ENCODE measurements around the gene GGT1.
A peak's percentile ranks its signal among the peaks of the same experiment; 100 is the strongest.
"Not testable (repeated sequence)": the region's sequence is repeated elsewhere in the genome, so short reads cannot be mapped to it uniquely, and the experiment has no call there.

GGT1 gene

DNA sequence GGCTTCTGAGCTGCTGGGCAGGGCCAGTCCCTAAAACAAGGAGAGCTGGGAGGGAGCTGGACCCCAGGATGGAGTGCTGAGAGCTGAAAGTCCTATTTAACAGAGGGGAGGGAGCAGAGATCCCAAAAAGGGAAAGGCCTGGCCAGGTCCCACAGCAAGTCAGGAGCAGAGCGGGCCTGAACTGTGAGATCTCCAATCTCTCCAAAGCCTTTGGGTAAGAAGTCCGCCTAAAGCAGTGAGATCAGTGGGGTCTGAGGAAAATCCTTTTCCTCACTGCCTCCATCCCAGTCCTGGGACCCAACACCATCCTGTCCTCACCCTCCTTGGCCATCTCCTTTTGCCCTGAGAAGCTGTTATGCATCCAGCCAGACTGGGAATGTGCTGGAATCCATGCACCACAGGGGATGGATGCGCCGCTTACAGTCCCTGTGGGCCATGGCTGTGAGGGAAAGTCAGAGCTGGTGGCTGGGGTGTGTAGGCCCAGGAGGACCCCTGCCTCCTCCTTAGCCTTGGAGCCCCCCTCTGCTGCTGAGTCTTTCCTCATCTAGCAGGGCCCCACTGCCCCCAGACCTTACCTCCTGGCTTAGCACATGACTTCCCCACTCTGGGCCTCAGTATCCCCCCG lies 18.7 kb upstream of the GGT1 start:
- no peak for DNase-seq

DNA sequence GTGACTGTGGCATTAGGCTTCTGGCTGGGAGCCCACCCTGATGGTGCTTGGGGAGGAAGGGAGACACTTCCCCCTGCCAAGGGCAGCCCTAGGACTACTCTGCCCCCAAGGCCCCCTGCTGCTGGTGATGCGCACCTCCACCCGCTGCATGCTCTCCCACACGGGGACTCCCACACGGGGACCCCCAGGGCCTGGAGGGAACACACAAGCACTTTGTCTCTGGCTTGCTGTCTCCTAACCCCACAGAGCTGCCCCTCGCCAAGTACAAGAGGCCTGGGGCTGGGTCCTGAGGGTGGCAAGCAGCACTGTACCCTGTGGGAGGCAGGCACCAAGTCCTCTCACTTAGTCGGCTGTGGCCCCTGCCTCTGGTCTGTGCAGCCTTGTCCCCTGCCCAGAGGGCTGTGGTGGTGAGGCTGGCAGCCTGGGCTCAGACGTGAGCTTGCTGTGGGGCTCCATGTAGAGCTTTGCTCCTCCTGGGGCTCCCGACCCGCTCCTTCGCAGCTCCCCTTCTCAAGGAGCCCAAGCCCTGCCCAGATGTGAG lies 18.1 kb upstream of the GGT1 start:
- DNase-seq: no peak

DNA sequence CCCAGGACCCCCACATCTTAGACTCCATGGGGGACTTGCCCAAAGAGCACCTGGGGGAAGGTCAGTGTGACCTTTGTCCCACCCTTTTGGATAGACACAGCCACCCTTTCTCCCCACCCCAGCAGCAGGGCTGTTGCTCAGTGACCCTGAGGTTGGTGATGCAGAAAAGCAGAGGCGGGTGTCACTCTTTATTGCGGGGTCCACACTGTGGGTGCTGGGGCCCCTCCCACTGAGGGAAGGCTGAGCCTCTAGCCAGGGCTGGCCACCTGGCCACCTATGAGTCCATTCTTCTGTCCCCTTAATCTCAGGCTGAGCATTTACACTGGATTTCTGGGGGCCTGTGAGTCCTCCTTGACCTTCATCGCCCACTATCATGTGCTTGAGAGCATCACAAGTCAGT lies 17.5 kb upstream of the GGT1 start:
- DNase-seq: no peak

DNA sequence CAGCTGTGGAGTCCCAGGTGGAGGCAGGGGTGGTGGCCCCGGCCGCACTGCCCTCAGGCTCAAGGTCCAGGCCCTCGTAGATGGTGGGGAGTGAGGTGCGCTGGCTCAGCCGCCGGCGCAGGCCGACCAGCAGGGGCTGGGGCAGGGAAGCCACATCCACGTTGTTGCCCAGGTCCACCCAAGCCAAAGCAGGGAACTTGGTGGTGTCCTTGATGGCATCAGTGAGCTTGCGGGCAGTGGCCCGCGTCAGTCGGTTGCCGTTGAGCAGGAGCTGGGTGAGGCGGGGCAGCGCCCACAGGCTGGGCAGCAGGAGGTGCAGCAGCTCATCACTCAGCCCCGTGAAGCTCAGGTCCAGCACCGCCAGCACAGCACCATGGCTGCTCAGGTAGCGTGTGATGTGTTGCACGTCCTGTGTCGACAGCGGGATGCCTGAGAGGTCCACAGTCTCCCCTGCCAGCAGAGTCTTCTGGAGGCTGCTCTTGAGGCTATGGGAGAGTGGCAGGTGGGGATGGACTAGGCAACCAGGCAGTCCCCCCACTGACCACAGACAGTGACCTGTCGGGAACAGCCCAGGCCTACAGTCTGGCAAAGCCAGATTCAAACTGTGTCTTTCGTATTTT lies 17.0 kb upstream of the GGT1 start:
- DNase-seq: no peak

DNA sequence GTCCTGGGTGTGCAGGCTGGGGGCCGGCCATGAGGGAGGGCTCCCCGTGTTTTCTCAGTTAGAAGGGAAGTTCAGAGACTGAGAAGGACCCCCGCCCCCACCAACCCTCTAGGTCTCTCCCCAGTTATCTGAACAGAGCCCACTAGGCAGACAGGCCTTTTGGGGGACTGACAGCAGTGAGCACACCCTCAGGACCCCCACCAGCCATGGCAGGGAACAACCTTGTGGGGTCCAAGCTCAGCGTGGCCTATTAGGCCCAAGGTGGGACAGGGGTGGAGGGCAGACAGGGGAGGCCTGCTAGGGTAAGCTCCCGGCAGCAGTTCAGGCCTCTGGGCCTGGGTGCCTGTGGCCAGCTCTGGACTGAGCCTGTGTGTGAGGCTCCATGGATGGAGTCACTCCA lies 15.7 kb upstream of the GGT1 start:
- DNase-seq: no peak

DNA sequence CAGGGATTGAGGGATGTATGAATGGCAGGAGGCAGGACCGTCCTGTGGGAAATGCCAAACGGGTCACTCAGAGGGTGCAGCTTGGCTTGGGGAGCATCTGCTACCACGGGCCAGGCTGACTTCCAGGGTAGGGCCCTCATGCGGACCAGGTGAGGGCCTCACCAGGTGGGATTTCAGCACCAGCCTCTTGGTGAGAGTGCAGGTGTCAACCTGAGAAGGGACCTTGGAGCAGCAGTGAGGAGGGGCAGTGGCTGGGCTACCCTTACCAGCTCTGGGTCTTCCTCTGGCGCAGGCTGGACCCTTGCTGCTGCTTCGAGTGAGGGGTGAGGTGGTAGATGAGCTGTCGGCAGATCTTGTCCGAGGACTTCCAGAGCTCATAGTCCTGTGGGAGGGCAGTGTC lies 15.0 kb upstream of the GGT1 start:
- no peak for DNase-seq

DNA sequence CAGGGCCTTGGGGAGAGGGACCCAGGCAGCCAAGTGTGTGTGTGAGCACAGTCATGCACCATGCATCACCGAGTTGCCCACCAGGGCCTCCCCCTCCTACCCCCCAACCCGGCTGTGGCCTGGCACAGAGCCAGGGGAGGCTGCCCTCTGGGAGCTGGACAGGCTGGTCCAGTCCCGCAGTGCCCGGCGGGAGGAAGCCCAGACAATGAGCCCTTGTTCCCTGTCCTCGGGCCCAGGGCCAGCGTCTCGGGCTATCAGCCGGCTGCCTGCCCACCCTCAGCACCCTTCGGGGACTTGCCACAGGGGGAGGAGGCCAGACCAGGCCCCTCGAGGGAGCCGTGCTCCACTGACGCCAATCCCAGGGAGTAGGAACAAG lies 14.6 kb upstream of the GGT1 start:
- DNase-seq: no peak

DNA sequence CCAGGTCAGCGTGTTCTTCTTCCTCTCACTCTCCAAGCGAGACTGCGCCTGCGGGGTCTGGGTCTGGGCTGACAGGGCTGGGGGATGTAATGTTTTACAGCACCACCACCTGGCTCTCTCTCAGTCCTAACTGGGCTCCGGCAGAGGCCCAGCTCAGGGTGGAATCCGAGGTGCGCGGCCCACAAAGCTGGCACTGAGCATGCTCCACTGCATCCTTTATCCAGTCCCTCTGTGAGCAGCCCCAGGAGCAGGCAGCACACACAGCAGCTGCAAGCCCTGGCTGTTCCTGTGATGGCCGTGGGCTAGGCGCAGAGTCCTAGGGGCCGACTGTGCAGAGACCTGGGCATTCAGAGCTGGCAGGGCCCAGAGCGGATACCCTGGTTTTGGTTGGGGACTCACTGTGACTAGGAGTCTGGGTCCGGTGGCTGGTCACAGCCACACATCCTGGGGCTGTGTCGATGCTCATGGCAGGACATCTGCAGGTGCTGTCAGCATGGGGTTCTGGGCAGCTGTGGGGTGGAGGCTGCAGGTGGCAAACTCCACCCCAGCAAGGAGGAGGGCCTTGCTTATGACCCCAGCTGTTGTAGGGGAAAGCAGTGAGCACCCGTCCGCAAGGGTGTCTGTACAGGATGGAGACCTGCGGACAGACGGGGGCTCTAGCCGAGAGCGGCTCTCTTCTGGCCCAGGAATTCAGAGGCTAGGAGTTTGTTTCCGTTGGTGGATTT lies 14.1 kb upstream of the GGT1 start:
- DNase-seq: no peak

DNA sequence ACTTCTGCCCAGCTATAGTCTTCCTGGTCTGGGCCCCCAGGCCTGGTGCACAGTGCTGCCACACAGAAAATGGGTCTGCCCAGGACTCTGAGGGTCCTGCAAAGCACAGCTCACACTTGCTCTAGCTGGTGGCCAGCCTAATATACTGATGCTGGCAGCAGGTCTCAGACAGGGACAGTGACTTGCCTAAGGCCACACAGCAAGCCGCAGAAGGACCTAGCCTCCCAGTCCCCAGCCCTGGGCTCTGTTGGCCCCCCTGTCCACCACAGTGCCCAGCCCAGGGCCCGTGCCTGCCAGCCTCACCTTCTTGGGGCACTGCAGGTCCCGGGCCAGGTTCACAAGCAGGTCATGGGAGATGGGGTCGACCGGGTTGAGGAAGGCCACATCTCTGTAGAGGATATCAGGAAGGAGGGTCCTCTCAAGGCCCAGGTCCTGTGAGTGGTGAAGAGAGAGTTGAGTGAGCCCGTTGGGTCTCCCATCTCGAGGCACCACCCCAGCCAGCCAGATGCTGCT lies 13.4 kb upstream of the GGT1 start:
- DNase-seq: no peak

DNA sequence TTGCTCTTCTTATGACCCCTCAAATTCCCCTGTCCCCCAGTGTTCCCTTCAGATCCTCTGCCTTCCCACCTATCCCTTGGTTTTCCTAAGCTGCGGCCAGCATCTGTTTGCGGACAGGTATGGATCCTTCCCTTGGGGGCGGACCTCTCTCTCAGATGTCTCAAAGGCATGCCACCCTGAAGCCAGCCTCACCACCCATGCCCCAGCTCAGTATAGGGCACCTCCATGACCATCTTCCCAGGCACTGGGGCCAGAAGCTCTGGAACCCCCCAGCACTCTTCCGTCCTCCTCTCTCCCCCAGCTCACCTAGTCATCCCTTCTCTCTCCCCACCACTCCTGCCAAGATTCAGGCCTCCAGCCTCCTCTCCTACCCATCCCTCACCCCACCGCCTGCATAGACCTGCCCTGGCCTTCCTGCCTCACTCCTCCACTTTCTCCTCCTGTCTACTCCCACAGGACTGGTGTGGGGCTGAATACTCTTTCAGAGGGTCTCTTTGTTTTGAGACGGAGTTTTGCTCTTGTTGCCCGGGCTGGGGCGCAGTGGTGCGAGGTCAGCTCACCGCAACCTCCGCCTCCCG lies 12.3 kb upstream of the GGT1 start:
- DNase-seq: no peak

DNA sequence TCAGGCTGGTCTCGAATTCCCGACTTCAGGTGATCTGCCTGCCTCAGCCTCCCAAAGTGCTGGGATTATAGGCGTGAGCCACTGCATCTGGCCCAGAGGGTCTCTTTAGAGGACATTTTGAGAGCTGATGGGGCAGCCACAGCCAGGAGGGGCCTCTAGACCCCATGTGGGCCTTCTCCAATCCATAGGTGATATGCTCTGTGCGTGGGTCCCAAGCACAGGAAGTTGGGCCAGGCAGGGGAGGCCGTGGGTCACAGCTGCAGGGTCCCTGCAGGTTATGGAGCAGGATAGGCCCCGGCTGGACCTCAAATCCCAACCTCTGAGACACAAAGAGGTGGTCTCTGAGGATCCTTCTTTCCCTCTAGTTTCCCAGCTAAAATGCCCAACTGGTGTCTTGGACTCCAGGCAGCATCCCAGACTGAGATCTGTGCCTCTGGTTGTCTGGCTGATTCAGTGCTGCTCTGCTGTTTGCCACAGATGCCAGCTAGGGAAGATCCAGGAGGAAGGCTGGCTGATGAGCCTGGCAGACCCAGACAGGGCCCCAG lies 11.6 kb upstream of the GGT1 start:
- DNase-seq: no peak

DNA sequence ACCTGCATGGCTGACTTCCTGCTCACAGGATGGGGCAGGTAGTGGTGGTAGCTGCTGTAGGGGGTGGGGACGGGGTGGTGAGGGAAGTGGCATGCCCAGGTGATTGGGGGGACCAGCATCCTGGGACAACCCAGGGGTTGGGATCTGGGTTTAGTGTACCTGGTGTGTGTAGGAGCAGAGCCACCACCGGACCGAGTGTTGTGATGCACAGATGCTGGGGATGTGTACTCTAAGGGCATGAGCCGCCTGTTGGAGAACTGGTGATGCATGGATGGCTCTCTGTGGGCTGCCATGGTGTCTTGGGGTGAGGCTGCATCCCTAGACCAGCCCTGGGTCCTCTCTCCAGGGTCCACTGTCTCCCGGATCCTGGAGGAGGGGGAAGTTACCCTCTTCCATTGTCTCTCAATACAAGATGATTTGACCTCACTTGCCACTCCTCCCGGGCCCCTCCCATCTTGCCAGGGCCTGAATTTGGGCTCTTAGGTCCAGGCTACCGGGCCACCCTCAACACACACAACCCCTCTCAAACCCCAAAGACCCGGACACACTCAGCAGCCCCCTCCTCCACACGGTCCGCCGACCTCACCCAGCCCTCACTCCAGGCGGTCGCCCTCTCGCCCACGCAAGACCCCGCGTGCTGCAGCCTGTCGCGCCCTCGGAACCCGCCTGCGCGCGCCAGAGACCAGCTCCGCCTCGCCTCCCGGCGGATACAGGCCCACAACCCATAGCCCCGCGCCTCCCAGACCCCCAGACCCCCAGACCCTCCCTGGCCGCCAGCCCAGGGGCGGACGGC lies 10.7 kb upstream of the GGT1 start:
- no peak for DNase-seq

DNA sequence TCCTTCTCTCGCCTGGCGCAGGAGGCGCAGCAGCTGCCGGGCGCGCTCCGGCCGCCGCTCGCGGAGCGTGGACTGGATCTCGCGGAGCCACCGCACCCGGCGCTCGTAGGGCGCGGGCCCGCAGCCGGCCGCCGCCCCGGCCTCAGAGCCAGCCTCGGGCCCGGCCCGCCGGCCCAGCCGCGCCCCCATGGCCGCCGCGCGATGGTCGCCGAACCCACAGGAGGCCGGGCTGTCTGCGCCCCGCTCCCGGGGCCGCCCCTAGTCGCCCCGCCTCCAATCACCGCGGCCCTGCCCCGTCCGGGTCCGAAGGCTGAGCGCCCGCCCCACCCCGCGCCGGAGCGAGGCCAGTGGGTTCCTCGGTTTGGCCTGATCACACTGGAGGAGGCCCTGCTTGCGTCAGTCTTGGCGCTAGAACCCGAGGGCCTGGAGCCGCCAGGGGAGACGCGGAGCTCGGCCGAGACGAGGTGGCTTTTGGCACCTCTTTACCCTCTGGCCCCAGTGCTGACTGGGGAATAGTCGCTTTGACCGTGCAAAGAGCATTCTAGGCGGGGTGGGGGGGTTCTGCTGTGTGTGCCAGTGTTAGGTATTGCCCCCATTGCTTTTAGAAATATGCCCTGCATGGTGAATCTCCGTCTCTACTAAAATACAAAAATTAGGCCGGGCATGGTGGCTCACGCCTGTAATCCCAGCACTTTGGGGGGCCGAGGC lies 10.0 kb upstream of the GGT1 start, which contains the start of gene LRRC75B:
TSS of gene LRRC75B (minus strand) at position 223 of the 708 bp plus-strand sequence. CDS start at position 189, 34 bp downstream.
- peak; percentile 17 to 29 for DNase-seq

DNA sequence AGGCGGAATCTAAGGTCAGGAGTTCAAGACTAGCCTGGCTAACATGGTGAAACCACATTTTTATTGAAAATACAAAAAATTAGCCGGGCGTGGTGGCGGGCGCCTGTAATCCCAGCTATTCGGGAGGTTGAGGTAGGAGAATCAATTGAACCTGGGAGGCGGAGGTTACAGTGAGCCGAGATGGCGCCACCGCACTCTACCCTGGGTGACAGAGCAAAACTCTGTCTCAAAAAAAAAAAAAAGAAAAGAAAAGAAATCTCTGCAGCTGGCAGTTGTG lies 9.5 kb upstream of the GGT1 start:
- not testable (repeated sequence) for DNase-seq

DNA sequence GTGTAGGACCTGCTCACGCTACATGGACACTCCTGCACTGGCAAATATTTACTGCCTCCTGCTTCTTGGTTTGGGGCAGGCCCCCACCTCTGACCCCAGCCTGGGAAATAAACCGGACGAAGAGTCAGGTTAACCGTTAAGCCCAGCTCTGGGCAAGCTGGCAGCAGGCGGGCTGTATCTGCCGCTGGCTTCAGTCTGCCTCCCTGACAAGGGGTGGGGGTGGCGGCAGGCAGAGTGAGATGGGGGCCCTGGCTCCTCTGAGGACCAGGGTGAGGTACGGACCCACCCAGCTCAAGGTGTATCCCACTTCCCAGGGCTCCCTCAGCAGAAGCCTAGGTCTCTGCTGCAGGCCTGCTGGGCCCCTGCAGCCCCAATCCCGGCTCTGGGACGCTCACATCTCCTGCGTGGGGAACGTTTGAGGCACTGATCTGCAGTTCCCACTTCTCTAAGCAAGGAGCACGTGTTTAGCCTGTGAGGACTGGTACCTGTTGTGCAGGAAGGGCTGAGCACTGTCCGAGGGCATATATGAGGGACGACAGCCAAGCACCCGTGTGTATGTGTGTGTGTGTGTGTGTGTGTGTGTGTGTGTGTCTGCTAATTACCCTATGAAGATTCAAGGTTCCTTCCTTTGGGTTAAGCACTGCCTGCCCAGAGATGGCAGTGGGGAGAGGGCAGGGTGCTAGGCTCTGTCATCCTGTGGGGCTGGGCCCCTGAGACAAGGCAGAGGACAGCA lies 9.0 kb upstream of the GGT1 start:
- DNase-seq: no peak

DNA sequence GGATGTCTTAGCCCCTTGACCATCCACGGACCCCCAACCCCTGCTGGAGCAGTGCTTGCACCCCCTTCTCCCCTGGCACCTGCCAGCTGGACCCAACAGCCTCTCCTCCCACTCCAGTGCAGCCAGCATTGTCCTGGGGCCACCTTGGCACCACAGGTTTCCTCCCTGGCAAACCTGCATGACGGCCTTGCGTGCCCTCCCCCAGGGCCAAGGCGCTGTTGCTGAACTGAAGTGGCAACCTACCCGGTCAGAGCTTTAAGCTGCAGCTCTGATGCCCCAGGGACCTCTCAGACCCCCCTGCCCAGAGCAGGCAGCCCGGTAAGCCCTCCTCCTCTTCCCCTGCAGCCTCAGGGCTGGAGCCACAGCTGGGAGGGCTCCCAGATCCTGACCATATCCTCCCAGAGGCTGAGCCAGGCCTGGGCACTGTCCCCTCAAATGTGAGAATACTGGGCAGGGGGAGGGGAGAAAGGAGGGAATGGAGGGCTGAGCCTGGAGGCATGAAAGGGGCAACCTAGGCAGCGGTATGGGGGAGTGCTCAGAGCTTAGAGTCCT lies 8.3 kb upstream of the GGT1 start:
- DNase-seq: no peak

DNA sequence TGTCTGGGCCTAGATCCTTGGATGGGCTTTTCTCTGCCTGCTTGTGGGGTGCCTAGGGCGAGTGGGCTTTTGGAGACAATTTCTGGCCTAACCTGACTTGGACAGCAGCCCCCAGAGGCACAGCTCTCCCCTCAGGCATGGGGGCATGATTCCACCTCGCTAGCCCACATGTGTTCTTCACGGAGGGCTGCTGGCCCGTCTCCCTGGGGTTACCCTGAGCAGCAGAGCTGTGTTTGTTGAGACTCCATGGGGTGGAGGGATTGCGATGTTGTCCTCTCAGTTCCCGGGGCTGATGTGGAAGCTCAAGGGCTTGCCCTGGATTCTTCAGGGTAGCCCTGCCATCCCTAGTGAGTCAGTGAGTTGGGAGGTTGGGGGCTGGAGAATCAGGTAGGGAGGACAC lies 7.8 kb upstream of the GGT1 start:
- DNase-seq: no peak

DNA sequence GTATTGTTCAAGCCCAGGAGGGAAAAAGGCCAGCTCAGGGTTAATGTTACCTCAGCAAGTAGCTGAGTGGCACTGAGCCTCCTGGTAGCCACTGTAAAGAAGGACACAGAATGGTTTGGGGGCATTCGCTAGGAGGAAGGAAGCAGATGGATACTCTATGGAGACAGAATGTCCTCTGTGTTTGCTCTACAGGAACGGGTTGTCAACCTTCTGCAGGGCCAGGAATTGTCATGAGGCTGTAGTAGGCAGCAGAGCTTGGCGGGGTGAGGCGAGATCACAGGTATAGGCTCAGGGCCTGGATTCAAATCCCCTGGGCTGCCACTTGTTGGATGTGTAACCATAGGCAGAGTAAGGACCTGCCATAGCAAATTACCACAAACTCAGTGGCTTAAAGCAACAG lies 7.1 kb upstream of the GGT1 start:
- no peak for DNase-seq

DNA sequence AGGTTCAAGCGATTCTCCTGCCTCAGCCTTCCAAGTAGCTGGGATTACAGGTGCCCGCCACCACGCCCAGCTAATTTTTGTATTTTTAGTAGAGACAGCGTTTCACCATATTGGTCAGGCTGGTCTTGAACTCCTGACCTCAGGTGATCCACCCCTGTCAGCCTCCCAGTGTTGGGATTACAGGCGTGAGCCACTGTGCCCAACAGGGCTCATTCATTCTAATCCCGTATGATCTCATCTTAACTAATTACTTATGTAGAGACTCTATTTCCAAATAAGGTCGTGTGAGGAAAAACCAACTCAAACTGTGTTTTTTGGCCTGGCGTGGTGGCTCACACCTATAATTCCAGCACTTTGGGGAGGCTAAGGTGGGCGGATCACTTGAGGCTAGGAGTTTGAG lies 5.9 kb upstream of the GGT1 start:
- DNase-seq: not testable (repeated sequence)

DNA sequence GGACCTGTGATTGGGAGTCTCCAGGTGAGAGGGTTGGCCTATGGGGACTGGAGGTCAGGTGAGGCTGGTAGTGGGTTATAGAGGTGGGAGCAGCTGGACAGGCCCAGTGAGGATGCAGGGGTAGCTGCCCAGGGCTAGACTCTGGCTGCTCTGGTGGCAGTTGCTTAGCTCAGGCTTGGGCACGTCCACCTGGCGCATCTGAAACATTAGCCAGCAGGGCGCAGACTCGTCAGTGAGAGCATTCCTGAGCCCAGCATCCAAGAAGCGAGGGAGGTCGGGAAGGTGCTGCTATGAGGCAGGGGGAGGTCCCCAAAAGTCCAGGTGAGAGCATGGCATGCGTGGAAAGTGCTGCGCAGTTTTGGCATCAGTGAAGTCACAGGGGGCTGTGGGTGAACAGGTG lies 3.5 kb upstream of the GGT1 start:
- no peak for DNase-seq
